ENCODE measurements around the gene MBD4.

DNA sequence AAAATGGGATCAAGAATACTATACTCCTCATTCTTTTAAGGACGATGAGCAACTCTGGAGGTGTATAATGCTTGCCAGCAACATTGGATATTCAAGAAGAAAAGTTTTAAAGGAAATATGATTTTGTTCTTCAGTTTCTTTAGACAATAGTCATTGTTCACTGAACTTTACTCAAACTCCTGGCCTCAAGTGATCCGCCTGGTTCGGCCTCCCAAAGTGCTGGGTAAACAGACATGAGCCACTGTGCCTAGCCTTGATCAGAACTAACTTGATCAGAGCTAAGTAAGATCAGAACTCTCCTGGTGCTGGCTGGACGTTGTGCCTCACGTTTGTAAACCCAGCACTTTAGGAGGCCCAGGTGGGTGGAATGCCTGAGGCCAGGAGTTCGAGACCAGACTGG, 23.9 kb downstream of the MBD4 start:
- TF ChIP-seq, protein P1, sequence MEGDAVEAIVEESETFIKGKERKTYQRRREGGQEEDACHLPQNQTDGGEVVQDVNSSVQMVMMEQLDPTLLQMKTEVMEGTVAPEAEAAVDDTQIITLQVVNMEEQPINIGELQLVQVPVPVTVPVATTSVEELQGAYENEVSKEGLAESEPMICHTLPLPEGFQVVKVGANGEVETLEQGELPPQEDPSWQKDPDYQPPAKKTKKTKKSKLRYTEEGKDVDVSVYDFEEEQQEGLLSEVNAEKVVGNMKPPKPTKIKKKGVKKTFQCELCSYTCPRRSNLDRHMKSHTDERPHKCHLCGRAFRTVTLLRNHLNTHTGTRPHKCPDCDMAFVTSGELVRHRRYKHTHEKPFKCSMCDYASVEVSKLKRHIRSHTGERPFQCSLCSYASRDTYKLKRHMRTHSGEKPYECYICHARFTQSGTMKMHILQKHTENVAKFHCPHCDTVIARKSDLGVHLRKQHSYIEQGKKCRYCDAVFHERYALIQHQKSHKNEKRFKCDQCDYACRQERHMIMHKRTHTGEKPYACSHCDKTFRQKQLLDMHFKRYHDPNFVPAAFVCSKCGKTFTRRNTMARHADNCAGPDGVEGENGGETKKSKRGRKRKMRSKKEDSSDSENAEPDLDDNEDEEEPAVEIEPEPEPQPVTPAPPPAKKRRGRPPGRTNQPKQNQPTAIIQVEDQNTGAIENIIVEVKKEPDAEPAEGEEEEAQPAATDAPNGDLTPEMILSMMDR (IDR thresholded peaks at IDR 0.05), result no peak
- TF ChIP-seq POLR2A (IDR thresholded peaks at IDR 0.05), result no peak
